IPS DF 6.9 (cell line): ENCODE results near the gene ZRANB2.

Experiments
- DNase-seq: peaks from one replicate; pipeline ENCODE4 v3.0.0-alpha.2; 2013; ENCODE audit warnings: low read depth, low spot score
- H3K27ac ChIP-seq: one replicate; pipeline ENCODE4 v1.5.1; 2013; ENCODE audit warnings: low read length, control low read depth
- H3K27me3 ChIP-seq: 2 replicates; pipeline ENCODE4 v1.6.1; 2013; ENCODE audit warnings: mild to moderate bottlenecking, low read length; ENCODE audit not compliant: control insufficient read depth, insufficient read depth
- H3K36me3 ChIP-seq: 2 replicates; pipeline ENCODE4 v1.6.1; 2013; ENCODE audit warnings: low read length; ENCODE audit not compliant: control insufficient read depth, insufficient read depth
- H3K4me1 ChIP-seq: 2 replicates; pipeline ENCODE4 v1.6.1; 2013; ENCODE audit warnings: low read length; ENCODE audit not compliant: control insufficient read depth, insufficient read depth
- H3K4me3 ChIP-seq: 2 replicates; pipeline ENCODE4 v1.5.1; 2013; ENCODE audit warnings: mild to moderate bottlenecking, low read length
- H3K9me3 ChIP-seq: 2 replicates; pipeline ENCODE4 v1.6.1; 2013; ENCODE audit warnings: low read length, inconsistent platforms; ENCODE audit not compliant: control insufficient read depth, insufficient read depth
- WGBS: extraction: QIAGEN DNeasy Blood & Tissue Kit; methylation state at CpG from one replicate; pipeline ENCODE4 v1.1.7; 2013; ENCODE audit warnings: mixed read lengths, missing lambda C conversion rate; ENCODE audit not compliant: insufficient read length, insufficient coverage; 5-methylcytosine and 5-hydroxymethylcytosine counted together

Gene ZRANB2

DNA sequence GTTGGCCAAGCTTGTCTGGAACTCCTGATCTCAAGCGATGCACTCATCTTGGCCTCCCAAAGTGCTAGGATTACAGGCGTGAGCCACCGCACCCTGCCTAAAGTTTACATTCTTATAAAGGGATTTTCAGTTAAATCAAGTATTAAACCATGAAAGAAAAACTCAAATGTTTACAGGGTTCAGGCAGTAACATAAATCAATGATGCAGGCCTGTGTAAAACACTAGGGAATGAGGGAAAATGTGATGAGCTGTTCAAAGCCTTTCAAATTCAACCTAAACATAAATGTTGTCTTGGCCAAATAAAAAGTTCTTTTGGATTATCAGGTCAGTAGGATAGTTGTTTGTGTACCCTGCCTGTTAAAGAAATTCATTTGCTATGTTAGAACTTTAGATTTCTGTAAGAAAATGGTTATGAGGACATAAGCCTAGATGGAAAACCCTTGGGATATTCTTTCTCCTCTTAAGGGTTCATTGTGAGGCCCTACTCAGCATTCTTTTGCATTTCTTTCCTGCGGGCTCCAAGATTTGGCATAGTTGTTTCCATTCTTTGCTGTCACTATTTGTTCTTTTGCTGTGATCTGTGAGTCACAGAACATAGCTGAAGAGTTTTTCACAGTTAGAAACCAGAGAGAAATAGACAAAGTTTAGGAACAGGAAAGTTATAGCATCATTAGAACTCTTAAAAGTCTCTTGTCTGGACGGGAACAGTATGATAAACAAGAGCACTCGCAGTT, 8.9 kb upstream of the ZRANB2 start:
- no CpG with 5 or more reads among the region's 6 CpGs for WGBS
- Histone ChIP-seq H3K36me3 (no peaks in the 10 kb centered on the region), H3K27ac (no peak overlapping the region), H3K27me3 (no peaks in the 10 kb centered on the region), H3K9me3 (no peaks in the 10 kb centered on the region), H3K4me1 (no peaks in the 10 kb centered on the region), H3K4me3 (no peak overlapping the region)
- no peak for DNase-seq

DNA sequence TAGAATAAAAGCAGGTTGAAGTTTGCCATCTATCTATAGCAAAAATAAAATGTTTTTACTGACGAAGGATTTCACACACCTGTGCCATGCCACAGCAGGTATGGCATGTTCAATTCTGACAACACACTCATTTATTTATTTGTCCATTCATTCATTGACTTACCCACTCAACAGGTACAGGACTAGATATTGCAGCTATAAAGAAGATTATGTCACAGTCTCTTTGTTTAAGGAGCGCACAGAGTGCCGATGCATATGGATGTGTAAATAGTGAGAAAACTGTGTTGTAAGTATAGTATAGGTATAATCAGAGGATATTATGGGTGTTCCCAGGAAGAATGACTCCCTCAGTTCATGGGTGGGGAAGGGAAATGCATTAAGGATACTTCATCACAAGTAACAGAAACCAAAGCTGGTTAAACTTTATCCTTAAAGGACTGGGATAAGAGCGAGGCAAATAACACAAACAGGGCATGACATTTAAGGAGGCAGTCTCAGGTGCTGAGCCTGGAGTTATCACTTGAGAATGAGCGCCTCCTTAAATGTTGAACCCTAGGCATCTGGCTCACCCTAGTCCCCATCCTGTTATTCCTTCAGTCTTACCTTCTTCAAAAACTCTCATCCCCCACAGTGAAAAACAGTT, 7.9 kb upstream of the ZRANB2 start:
- H3K4me1 ChIP-seq: no peaks in the 10 kb centered on the region
- WGBS: no CpG with 5 or more reads among the region's 5 CpGs
- no peaks in the 10 kb centered on the region for H3K27me3 ChIP-seq
- no peaks in the 10 kb centered on the region for H3K9me3 ChIP-seq
- H3K27ac ChIP-seq: no peak overlapping the region
- no peaks in the 10 kb centered on the region for H3K36me3 ChIP-seq
- no peak for DNase-seq
- H3K4me3 ChIP-seq: no peak overlapping the region

DNA sequence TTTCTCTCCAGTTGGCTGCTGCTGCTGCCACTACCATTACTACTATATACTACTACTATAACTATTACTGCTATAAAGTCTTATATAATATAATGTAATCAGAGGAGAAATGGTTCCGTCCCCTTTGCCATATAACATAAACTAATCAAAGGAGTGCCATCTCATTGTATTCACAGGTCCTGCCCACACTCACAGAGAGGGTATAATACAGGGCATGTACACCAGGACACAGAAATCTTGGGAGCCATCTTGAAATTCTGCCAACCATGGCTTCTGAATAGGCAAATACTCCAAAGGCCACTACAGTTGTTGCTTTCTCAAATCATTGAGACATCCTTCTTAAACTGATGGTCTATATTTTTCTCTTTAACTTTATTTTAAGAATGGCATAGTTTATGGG, 6.9 kb upstream of the ZRANB2 start:
- H3K9me3 ChIP-seq: no peaks in the 10 kb centered on the region
- no peak overlapping the region for H3K27ac ChIP-seq
- no peak for DNase-seq
- no CpG with 5 or more reads among the region's 1 CpG for WGBS
- H3K4me1 ChIP-seq: no peaks in the 10 kb centered on the region
- H3K36me3 ChIP-seq: no peaks in the 10 kb centered on the region
- H3K27me3 ChIP-seq: no peaks in the 10 kb centered on the region
- no peak overlapping the region for H3K4me3 ChIP-seq

DNA sequence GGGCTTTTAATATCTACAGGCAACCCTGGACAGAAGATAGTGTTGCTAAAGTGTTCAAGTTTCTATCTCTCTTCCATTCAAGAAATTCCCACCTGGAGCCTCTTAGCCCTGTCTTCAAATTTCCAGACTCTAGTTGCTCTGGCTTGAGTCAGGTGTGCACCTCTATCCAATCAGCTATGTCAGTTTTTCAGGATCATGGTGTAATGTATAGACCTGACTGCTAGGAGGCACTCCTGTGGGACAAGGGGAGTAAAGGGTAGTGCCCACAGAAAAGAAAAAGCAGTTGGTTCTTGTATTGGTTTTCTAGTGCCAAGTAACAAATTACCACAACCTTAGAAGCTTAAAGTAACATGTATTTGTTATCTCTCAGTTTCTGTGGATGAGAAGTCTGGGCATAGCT, 6.2 kb upstream of the ZRANB2 start:
- H3K36me3 ChIP-seq: no peaks in the 10 kb centered on the region
- no peak for DNase-seq
- no peak overlapping the region for H3K27ac ChIP-seq
- no peak overlapping the region for H3K4me3 ChIP-seq
- H3K27me3 ChIP-seq: no peaks in the 10 kb centered on the region
- H3K4me1 ChIP-seq: no peaks in the 10 kb centered on the region
- no peaks in the 10 kb centered on the region for H3K9me3 ChIP-seq

DNA sequence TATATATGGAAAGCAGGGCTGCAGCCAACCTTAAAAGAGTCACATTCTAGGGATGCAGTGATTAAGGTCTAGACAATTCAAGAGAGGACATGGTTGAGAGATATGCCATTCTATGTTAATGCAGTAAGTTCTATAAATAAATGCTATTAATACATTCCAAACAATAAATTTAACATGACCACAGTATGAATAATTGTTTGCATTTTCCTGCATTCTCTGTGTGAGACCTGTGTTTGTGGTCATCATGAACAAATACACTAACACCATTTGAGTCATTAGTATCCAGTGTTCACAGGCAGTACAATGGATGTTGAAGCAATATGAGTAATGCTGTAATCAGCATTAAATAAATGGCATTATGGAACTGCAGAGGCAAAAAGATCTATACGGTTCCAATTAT, 5.5 kb upstream of the ZRANB2 start:
- Histone ChIP-seq H3K4me3 (no peak overlapping the region), H3K9me3 (no peaks in the 10 kb centered on the region), H3K27me3 (no peaks in the 10 kb centered on the region), H3K27ac (no peak overlapping the region), H3K36me3 (no peaks in the 10 kb centered on the region), H3K4me1 (no peaks in the 10 kb centered on the region)
- WGBS: no CpG with 5 or more reads among the region's 1 CpG
- no peak for DNase-seq

DNA sequence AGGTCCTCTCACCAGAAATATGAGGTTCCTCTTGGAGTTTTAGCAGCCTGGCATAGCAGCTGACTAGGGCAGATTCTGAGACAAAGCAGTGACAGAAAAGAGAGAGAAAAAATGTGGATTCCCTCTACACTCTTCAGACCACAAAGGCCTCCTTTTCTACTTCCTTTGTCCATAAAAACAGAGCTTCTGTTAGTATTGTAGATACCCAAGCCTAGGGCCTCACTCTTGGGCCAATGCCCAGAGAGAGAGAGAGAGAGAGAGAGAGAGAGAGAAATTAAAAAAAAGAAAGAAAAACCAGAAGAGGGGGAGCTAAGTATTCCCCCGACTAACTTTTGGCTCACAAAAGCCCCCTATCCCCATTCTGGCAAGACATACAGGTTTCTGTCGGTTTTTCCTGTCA, 2.4 kb upstream of the ZRANB2 start:
- H3K27me3 ChIP-seq: no peaks in the 10 kb centered on the region
- no peaks in the 10 kb centered on the region for H3K4me1 ChIP-seq
- no CpG with 5 or more reads among the region's 2 CpGs for WGBS
- no peak for DNase-seq
- no peaks in the 10 kb centered on the region for H3K9me3 ChIP-seq
- no peak overlapping the region for H3K27ac ChIP-seq
- H3K36me3 ChIP-seq: no peaks in the 10 kb centered on the region
- H3K4me3 ChIP-seq: no peak overlapping the region

GRCh38 chr1:71081697-71082080, 854 bp upstream of the ZRANB2 start:
- WGBS: no CpG with 5 or more reads among the region's 7 CpGs
- no peak overlapping the region for H3K4me3 ChIP-seq
- H3K9me3 ChIP-seq: no peaks in the 10 kb centered on the region
- no peaks in the 10 kb centered on the region for H3K27me3 ChIP-seq
- no peaks in the 10 kb centered on the region for H3K4me1 ChIP-seq
- DNase-seq: no peak
- H3K36me3 ChIP-seq: no peaks in the 10 kb centered on the region; the same call in 1 of the 2 replicates
- no peak overlapping the region for H3K27ac ChIP-seq

DNA sequence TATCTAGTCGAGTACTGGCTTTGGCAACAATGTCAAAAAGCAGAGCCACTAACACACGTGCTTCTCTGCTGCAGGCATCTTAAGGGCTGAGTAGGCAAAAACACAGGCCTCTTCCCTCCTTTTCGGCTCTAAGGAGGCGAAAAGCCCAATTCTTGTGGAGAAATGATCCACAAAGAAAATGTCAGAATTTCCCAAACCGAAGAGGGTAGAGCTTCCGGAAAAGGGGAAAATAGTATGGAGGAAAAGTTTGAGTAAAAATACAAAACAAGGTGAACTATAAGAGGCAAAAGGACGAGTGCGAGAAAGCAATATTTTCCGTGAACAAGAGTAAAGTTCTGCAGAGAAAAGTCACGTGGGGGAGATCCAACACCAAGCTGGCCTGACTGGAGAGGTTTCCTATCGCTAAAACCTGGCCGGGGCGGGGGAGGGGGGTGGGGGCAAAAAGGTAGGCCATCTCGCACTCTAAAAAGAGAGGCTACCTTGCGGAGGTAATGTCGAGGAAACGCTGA, 551 bp downstream of the ZRANB2 start:
- H3K27me3 ChIP-seq: no peaks in the 10 kb centered on the region
- no peak for DNase-seq
- H3K4me1 ChIP-seq: no peaks in the 10 kb centered on the region

DNA sequence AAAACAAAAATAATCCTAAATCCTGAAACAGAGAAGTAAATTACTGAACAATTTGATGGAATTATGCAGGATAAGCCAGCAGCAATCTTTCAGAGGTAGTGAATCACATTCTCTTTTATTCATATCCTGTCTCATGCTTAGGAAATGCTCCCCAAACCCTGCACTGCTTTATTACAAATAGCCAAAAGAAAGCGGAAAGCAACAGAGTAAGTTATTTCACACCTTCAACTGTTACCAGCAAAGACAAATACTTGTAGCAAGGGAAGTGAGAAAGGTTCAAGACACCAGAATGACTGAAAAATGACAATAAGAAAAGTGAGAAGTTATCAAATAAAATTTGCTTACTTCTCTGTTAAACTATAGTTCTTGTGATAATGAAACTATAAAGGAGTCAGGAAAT, 6.2 kb downstream of the ZRANB2 start:
- DNase-seq: no peak
- no peaks in the 10 kb centered on the region for H3K27me3 ChIP-seq
- no peak overlapping the region for H3K4me3 ChIP-seq
- no peaks in the 10 kb centered on the region for H3K4me1 ChIP-seq
- H3K9me3 ChIP-seq: no peaks in the 10 kb centered on the region
- WGBS: no CpG with 5 or more reads among the region's 1 CpG
- peaks cover 15% of the 10 kb centered on the region; the same call in 1 of the 2 replicates for H3K36me3 ChIP-seq
- H3K27ac ChIP-seq: no peak overlapping the region

More for the DNA sequence above, 551 bp downstream of the ZRANB2 start:
- WGBS: no CpG with 5 or more reads among the region's 17 CpGs
- no peak overlapping the region for H3K27ac ChIP-seq
- H3K9me3 ChIP-seq: no peaks in the 10 kb centered on the region
- peaks cover 3% of the 10 kb centered on the region; the same call in 1 of the 2 replicates for H3K36me3 ChIP-seq
- peak overlapping the region; percentile 95 for H3K4me3 ChIP-seq

DNA sequence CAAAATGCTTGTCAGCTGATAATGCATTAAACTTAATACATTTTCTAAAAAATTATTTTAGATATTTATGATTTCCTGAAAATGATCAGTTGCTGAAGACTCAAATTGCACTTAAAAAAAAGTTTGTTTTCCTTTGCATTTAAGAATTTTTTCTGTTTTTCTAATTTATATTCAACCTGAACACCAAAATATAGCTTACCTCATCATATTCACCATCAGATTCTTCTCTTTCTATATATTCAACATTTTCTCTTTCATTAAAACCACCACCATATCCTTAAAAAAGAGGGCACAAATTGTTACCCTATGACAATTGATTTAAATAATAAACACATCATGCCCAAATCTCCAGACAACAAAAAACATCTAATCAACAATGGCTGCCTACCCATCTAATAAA, 8.6 kb downstream of the ZRANB2 start:
- Histone ChIP-seq H3K9me3 (no peaks in the 10 kb centered on the region), H3K27me3 (no peaks in the 10 kb centered on the region), H3K4me1 (no peaks in the 10 kb centered on the region), H3K27ac (no peak overlapping the region), H3K36me3 (peaks cover 25% of the 10 kb centered on the region; the same call in 1 of the 2 replicates), H3K4me3 (no peak overlapping the region)
- DNase-seq: no peak

DNA sequence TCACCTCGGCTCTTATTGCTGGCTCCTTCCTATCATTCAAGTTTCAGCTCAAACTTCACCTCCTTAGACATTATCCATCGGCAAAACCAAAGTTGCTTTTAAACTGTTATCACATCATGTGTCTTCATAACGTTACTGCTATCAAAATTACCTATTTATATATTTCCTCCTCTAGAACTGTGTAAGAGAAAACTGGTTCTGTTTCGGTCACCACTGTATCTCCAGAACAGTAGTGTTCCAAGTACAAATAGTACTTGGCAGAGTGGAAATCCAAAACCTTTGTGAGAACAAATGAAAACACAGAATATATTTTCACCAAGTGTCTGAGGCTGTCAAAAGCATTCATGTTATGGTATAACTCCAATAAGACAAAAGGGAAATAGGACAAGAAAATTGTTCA, 9.1 kb downstream of the ZRANB2 start:
- WGBS: 100% methylated on average over 1 of the region's 4 CpGs
- Histone ChIP-seq H3K9me3 (no peaks in the 10 kb centered on the region), H3K4me1 (no peaks in the 10 kb centered on the region), H3K27me3 (no peaks in the 10 kb centered on the region), H3K36me3 (peaks cover 25% of the 10 kb centered on the region; the same call in 1 of the 2 replicates), H3K27ac (no peak overlapping the region), H3K4me3 (no peak overlapping the region)
- no peak for DNase-seq
